Cerebellar cortex (tissue), 1 donor: ENCODE data around the gene FOCAD.

Experiments
- DNase-seq: peaks from one replicate; pipeline ENCODE4 v3.0.0-alpha.2; 2015; ENCODE audit warnings: low spot score

Gene FOCAD

GRCh38 chr9:21016701-21017491 lies 332.8 kb downstream of the FOCAD start:
- no peak for DNase-seq

DNA sequence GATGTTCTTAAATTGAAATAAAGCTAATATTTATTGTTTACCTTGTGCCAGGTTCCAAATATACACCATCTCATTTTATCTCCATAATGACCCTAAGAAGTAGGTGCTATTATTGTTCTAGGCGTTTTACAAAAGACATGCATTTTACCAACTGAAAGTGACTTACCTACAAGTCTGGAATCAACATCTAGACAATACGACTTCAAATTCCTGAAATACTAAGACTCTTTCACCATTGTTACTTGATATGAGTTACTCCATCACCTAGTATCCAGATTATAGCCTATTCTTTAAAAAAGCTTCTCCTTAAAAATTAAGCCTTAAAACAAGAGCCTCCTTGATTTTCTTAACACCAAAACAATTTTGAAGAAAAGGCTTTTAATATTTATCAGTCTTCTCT lies 334.1 kb downstream of the FOCAD start:
- DNase-seq: no peak

DNA sequence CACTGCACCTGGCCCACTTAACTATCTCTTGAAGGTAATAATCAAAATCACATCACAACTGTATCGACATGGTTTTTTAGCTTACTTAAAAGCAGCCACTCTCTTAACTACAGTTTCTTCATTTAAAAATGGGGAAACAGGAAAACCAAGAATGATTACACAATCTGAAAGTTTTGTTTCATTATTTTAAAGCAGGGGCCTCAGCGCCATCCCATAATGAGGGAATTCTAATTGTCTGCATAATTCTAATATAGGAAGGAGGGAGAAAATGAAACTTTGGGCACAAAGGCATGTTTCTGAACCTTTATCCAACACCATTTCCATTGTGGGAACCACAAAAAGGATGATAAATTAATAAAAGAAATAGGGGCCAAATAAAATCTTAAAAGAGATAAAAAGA lies 339.8 kb downstream of the FOCAD start:
- no peak for DNase-seq

DNA sequence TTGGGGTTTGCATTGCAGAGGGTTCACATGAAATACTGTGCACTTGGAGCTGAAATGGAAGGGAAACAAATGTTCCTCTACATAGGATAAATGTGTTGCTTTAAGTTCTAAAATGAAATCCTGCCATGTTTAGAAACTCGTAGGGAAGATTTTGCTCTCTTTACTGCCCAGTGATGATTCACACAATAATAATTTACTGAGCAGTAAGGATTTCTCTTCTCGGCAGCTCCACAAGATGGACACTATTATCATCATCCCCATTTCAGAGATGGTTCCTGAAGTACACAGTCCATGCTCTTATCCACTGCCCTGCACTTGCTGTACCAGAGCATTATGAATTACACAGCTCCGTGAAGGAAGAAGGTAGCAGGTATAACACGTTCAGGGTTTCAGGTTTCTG lies 343.2 kb downstream of the FOCAD start:
- no peak for DNase-seq

DNA sequence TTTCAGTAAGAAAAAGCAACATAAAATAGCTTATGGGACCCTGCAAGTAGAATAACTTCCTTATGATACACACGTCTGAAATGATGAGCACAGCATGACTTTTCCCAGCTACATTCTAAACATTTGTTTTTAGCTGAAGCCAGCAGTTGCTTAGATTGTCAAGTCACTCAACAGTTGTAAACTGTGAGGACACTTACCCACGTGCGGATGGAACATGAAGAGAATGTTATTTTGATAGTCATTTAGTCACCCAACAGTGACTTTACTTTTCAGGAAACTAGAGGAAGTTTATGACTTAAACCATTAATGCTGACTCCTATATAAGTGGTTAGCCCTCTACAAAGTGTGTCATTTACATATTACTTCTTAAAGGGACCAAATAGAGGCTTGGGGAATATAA lies 344.4 kb downstream of the FOCAD start:
- DNase-seq: no peak

GRCh38 chr9:21029661-21030060 lies 345.6 kb downstream of the FOCAD start:
- no peak for DNase-seq

- DNase-seq: peak; percentile 9
Measured at GRCh38 chr9:21030389-21031035, 346.5 kb downstream of the FOCAD start.

- no peak for DNase-seq
Measured at GRCh38 chr9:21031091-21031807, 347.2 kb downstream of the FOCAD start, which contains the start of gene HACD4. Gene HACD4 (minus strand): TSS chr9:21031640. CDS start chr9:21031590, 50 bp downstream.

DNA sequence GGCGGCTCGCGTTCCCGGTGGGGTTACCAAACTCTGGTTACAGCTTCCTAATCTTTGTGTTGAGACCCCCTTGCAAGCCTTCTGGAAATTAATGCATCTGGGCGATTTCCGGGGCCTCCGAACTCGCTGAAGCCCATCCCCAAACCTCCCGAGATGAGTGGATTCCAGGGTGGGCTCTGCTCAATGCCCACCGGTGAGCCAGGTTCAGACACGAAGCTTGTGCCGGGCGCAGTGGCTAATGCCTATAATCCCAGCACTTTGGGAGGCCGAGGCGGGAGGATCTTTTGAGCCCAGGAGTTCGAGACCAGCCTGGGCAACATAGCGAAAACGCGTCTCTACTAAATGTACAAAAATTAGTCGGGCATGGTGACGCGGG lies 347.7 kb downstream of the FOCAD start:
- DNase-seq: no peak

- DNase-seq: no peak
Measured at GRCh38 chr9:21037278-21037677, 353.2 kb downstream of the FOCAD start.

- no peak for DNase-seq
Measured at GRCh38 chr9:21039302-21039701, 355.2 kb downstream of the FOCAD start.

GRCh38 chr9:21042466-21042865 lies 358.4 kb downstream of the FOCAD start:
- no peak for DNase-seq

- DNase-seq: no peak
Measured at GRCh38 chr9:21043841-21044240, 359.8 kb downstream of the FOCAD start.
